ENCODE data around the gene LDLRAD4.

- TF ChIP-seq POLR2A (IDR thresholded peaks at IDR 0.05), result no peak
- no peak for TF ChIP-seq CTCF (IDR thresholded peaks at IDR 0.05)
- no peak for TF ChIP-seq EP300 (IDR thresholded peaks at IDR 0.05)
- no peak for TF ChIP-seq POLR2AphosphoS5 (IDR thresholded peaks at IDR 0.05)
Observed at GRCh38 chr18:13511961-13512577, 293.5 kb downstream of the LDLRAD4 start.

Measured in stomach (tissue), 4 donors.